Superior temporal gyrus (tissue), 1 donor: ENCODE data around the gene TDRD1.
A peak's percentile ranks its signal among the peaks of the same experiment; 100 is the strongest.
"Not testable (repeated sequence)": the region's sequence is repeated elsewhere in the genome, so short reads cannot be mapped to it uniquely, and the experiment has no call there.

ENCODE experiments used
- DNase-seq: peaks from one replicate; pipeline ENCODE4 v3.0.0-alpha.2; 2016; ENCODE audit errors: extremely low spot score

TDRD1 gene

GRCh38 chr10:114179148-114179547 is at the start of gene TDRD1:
Gene TDRD1 (plus strand): TSS chr10:114179353. CDS start chr10:114187832, 8,479 bp downstream.
- no peak for DNase-seq

- DNase-seq = no peak
Measured at GRCh38 chr10:114131094-114131493, 48.1 kb upstream of the TDRD1 start.

DNA sequence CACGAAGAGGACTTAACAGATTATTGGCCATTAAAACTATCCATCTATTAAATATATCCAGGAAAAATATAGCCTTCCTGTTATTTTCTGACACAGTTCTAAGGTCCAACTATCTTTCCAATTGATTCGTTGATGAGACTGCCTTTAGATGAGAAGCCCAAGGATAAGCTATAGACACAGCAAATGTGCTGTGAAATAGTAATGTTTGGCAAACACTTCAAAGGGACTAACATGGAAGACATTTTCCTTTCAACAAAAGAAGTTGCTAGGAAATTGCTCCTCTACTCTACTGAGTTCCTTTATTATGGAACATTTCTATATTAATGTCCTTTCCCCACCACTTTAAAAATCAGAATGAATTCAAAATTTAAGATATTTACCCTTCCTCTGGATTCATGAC is 43.7 kb upstream of the TDRD1 start:
- no peak for DNase-seq

DNA sequence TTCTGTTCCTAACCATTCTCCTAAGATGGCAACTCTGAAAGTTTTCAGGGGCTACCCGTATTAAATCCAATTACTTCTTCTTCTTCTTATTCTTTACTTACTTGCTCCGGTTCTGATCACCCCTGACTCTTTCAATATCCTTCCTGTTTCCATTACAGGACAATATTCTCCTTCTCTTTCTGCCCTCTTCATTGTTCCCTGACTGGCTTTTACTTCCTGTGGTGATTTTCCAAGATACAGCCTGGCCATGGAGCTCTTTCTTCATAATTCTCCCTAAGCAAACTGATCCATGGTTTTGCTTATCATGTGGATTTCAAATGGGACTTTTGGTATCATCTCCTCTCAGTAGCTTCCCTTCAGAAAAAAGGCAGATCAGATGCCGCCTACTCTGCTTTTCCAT is 40.6 kb upstream of the TDRD1 start:
- no peak for DNase-seq

DNA sequence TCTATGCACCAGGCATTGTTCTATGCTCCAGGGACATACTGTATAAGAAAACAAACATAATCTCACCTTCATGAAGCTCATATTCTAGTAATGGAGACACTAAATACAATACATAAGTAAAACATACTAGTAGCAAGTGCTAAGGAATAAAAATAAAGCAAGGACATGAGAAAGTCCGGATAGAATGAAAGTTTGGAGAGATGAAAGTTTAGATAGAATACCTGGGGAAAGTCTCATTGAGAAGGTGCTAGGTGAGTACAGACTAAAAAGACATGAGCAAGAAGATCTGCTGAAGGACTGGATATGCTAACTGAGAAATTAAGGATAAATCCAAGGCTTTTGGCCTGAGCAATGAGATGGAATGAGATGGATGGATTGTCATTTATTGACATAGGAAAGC is 39.1 kb upstream of the TDRD1 start:
- no peak for DNase-seq

DNA sequence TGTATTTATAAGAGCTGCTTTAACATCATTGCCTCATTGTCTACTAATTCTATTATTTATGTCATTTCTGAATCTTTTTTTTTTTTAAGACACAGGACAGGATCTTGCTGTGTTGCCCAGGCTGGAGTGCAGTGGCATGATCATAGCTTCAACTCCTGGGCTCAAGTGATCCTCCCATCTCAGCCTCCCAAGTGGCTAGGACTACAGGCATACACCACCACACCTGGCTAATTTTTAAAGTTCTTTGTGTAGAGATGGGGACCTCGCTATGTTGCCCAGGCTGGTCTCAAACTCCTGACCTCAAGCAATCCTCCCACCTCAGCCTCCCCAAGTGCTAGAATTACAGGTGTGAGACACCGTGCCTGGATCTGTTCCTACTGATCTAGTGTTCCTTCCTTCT is 38.3 kb upstream of the TDRD1 start:
- DNase-seq = not testable (repeated sequence)

- DNase-seq = no peak
Measured at GRCh38 chr10:114142018-114142417, 37.1 kb upstream of the TDRD1 start.

GRCh38 chr10:114143160-114143559 is 36.0 kb upstream of the TDRD1 start:
- no peak for DNase-seq

DNA sequence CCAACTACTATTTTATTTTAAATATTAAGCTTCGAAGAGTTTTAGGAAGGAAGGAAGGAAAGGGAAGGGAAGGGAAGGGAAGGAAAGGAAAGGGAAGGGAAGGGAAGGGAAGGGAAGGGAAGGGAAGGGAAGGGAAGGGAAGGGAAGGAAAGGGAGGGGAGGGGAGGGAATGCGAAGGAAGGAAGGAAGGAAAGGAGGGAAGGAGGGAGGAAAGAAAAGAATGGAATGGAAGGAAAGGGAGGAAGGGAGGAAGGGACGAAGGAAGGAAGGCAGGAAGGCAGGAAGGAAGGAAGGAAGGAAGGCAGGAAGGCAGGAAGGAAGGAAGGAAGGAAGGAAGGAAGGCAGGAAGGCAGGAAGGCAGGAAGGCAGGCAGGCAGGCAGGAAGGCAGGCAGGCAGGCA is 29.7 kb upstream of the TDRD1 start:
- DNase-seq = not testable (repeated sequence)

GRCh38 chr10:114151486-114151885 is 27.7 kb upstream of the TDRD1 start:
- no peak for DNase-seq

- DNase-seq = no peak
Measured at GRCh38 chr10:114151892-114152291, 27.3 kb upstream of the TDRD1 start.

GRCh38 chr10:114157912-114158311 is 21.2 kb upstream of the TDRD1 start:
- DNase-seq = no peak

DNA sequence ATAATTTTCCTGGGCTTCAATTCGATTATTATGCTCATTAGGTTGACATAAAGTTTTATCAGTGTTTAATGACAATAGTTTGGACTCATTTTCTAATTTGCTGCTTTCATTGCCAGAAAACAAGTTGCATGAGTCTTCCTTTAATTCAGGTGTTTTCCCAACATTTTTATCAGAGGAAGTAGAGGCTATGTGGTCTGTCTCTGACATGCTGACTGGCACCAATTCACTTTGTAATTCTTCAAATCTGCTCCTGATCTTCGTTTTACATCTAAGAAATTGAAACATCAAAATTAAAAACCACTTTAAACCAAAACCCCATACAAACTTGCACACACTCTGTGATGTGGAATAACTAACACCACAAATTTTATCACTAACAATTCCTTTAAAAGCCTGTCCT is 16.1 kb upstream of the TDRD1 start:
- no peak for DNase-seq

- DNase-seq = no peak
Measured at GRCh38 chr10:114166043-114166442, 13.1 kb upstream of the TDRD1 start.

GRCh38 chr10:114166494-114166893 is 12.7 kb upstream of the TDRD1 start:
- no peak for DNase-seq

DNA sequence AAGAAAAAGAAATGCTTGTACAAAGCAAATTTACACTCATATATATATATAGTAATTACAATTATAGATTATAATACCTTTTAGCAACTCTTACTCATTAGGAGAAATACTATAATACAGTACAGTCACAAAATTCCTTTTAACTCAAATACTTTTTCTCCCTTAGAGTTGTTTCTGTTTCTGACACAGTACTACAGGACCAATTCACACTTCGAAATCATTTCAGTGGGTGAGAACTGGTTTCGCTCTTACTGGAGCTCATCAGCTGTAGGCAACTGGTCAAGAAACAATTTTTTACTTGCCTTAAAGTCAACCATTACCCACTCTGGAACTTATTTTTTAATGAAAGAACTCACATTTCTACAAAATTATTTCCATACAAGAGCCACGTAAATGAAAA is 11.2 kb upstream of the TDRD1 start:
- no peak for DNase-seq

GRCh38 chr10:114168450-114169009 is 10.6 kb upstream of the TDRD1 start:
- DNase-seq = no peak

GRCh38 chr10:114172216-114172615 is 6.9 kb upstream of the TDRD1 start:
- DNase-seq = peak; percentile 59

DNA sequence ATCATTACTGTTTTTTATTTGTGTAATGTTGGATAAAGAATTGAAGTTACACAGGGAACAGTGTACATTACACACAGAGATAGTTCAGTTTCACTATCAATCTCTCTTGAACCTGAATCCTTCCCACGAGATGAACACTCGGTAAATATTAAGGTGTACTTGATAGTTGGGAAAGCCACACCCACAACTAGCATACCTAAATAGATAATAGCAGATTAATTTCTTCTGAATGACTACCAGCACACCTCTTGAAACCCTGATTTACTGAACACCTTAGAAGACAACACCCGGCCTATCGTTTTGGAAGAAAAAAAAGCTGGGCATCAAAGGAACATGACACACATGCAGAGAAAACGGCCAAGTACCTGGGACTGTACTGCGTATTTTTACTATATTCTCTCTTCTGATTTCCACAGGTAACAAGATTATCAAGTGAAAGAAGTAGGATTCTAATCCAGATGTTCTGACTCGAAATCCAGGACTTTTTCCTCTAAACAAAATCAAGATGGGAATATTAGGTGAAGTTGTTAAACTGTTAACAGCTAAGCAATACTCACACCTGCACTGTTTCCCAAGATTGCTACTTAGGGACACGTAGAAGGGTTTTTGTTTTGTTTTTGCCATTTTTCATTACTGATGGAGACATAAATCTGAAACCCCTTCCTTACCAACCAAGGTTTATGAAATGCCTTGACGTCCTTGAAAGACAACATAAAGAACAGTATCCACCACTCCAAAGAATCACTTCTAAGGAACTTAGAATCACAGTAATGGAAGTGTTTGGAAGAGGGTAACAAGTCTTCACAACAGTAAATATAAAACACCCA is 6.2 kb upstream of the TDRD1 start:
- peak; percentile 60 for DNase-seq

GRCh38 chr10:114173603-114173920 is 5.6 kb upstream of the TDRD1 start:
- no peak for DNase-seq

DNA sequence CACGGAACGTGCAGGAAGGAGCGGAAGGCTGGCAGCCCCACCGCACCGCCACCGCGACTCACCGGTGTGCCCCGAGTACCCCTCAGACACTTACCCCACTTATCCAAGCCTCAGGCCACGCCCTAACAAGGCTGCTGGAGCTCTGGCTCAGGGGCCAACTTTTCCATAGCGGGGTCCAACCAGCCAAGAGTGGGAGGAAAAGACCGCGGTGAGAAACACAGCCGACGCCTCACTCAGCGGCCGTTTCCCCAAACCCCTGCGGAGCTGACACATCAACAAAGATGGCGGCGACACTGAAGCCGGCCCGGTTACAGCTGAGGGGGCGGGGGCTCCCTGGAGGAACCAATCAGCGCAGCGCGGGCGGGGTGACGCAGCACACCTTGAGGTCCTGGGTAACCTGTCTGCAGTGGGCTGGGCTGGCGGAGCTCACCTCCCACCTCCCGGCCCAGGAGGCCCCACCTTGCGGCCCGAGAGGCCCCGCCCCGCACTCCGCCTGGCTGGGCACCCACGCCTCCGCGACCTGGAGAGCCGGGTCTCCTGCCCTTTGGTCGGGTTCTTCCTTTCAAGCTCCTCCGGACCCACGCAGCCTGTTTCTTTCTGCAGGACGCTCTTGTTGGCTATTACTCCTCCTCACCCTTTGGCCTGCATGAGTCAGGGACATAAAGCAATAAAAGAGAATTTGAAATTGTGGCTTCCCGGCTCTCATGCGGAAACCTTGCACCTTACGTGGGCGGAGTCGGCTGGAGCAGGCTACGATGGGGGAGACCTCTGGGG is 5.0 kb upstream of the TDRD1 start, which contains the start of gene CCDC186:
CCDC186 (minus strand) TSS at position 283 of the 774 bp plus-strand sequence. CDS start 10,935 bp downstream, outside the sequence.
- peak; percentile 89 for DNase-seq

DNA sequence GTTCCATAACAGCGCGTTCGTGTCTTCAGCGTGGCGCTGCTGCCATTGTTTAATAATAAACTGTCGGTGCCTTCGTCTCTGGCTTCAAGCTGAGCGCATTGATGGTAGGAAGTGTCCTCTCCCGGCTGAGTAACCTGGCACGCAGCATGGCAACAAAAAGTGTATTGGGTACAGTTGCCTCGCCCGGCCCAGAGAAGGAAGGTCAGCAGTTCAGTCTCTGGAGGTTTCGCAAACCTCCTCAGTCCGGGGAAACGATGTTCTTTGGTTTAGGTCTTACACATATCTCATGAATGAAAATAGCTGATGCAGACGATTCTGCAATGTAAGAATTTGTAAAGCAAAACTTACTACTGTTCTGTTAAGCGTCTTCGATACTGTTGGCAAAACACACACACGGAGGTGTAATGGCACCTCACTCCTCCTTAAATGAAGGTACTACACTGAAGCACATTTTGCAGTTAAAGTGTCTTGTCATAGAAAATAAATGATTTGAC is 4.4 kb upstream of the TDRD1 start:
- DNase-seq = peak; percentile 46

- no peak for DNase-seq
Measured at GRCh38 chr10:114175667-114176066, 3.5 kb upstream of the TDRD1 start.
